HG02623 (cell line): ENCODE results near the gene ANGPTL3.
"Not testable (repeated sequence)": the region's sequence is repeated elsewhere in the genome, so short reads cannot be mapped to it uniquely, and the experiment has no call there.

Experiments used
- ATAC-seq: cut with Tn5 transposase; IDR thresholded peaks from one replicate; pipeline ENCODE4 v1.9.1; 2021; ENCODE audit warnings: moderate library complexity; ENCODE audit not compliant: unreplicated experiment

ANGPTL3 gene, protein sequence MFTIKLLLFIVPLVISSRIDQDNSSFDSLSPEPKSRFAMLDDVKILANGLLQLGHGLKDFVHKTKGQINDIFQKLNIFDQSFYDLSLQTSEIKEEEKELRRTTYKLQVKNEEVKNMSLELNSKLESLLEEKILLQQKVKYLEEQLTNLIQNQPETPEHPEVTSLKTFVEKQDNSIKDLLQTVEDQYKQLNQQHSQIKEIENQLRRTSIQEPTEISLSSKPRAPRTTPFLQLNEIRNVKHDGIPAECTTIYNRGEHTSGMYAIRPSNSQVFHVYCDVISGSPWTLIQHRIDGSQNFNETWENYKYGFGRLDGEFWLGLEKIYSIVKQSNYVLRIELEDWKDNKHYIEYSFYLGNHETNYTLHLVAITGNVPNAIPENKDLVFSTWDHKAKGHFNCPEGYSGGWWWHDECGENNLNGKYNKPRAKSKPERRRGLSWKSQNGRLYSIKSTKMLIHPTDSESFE

DNA sequence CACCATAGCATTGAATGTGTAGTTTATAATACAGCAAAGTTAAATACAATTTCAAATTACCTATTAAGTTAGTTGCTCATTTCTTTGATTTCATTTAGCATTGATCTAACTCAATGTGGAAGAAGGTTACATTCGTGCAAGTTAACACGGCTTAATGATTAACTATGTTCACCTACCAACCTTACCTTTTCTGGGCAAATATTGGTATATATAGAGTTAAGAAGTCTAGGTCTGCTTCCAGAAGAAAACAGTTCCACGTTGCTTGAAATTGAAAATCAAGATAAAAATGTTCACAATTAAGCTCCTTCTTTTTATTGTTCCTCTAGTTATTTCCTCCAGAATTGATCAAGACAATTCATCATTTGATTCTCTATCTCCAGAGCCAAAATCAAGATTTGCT lies at the start of gene ANGPTL3:
ANGPTL3 (plus strand) TSS at position 240 of the 400 bp plus-strand sequence; CDS start at position 287, 47 bp downstream.
- ATAC-seq: no peak

DNA sequence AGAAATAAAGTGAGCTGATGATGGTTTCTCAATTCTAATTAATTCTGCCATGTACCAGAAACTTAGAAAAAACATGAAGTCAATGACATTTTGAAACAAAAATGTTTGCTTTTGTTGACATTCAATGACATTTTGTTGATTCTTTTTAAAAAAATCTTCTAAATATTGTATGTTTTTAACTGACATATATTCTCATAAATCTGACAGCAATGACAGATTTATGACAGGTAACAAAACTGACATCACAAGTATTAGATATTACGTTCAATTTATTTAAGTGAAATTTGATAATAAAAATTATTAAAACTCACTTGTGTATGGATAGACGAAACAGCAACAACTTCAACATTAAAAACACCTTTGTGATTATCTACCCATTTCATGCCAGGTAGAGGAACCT lies 36.0 kb upstream of the ANGPTL3 start:
- ATAC-seq: no peak

DNA sequence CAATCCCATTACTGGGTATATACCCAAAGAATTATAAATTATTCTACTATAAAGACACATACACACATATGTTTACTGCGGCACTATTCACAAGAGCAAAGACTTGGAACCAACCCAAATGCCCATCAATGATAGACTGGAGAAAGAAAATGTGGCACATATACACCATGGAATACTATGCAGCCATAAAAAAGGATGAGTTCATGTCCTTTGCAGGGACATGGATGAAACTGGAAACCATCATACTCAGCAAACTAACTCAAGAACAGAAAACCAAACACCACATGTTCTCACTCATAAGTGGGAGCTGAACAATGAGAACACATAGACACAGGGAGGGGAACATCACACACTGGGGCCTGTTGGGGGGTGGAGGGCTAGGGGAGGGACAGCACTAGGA lies 30.1 kb upstream of the ANGPTL3 start:
- not testable (repeated sequence) for ATAC-seq

DNA sequence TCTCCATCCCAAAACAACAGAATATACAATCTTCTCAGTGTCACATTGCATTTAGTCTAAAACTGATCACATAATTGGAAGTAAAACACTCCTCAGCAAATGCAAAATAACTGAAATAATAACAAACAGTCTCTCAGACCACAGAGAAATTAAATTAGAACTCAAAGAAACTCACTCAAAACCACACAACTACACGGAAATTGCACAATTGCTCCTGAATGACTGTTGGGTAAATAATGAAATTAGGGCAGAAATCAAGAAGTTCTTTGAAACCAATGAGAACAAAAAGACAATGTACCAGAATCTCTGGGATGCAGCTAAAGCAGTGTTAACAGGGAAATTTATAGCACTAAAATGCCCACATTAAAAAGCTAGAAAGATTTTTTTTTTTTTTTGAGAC lies 29.4 kb upstream of the ANGPTL3 start:
- ATAC-seq: not testable (repeated sequence)

DNA sequence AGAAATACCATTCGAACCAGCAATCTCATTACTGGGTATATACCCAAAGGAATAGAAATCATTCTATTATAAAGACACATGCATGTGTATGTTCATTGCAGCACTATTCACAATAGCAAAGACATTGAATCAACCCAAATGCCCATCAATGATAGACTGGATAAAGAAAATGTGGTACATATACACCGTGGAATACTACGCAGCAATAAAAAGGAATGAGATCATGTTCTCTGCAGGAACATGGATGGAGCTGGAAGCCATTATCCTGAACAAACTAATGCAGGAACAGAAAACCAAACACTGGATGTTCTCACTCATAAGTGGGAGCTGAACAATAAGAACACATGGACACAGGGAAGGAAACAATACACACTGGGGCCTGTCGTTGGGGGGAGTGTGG lies 25.8 kb upstream of the ANGPTL3 start:
- not testable (repeated sequence) for ATAC-seq

DNA sequence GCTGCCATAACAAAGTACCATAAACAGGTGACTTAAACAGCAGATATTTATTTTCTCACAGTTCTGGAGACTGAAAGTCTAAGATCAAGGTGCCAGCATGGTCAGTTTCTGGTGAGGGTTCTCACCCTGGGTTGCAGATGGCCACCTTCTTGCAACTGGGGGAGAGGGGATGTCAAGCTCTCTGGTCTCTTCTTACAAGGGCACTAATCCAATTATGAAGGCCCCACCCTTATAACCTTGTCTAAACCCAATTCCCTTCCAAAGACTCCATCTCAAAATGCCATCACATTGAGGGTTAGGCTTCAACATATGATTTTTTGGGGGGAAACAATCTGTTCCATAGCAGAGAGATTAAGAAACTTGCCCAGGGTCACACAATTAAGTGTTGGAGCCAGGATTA lies 24.8 kb upstream of the ANGPTL3 start:
- ATAC-seq: no peak

DNA sequence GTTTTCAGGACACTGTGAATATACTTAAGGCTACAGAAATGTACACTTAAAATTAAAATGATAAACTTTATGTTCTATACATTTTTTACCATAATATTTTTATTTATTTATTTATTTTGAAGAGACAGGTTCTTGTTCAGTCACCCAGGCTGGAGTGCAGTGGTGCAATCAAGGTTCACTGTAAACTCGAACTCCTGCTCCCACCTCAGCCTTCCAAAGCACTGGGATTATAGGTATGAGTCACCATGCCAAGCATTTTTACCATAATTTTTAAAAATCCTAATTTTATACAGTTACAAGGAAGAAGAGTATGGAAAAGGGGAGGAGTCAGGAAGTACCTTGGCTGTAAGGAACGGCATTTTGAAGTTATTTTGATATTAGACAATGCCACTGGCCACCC lies 23.6 kb upstream of the ANGPTL3 start:
- ATAC-seq: no peak

DNA sequence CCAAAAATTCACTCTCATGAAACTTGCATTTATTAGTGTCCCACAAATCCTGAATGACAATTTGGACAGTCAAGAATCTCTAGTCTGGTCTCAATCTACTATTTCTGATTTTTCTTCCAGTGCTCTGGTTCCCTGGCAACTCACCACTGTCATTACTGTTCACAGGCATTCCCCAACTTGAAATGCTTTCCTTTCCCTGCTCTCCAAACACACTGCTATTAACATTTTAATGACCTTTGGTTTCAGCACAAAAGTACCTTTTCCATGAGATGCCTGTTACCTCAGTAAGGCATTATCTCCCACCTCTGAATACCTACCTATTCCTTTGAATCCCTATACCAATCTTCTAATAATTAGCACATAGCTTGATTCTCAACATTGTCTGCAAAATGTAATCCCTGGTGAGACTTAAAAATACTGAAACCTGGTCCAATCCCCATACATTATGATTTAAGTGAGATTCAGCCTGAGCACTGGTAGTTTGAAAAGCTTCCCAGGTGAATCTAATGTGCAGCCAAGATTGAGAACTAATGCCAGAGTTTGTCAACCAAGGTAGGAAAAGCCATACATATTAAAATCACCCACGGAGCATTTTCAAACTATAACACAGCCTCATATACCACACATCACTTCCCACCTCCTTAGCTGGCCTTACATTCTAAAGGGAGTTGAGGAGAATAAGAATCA lies 11.7 kb upstream of the ANGPTL3 start:
- ATAC-seq: no peak

DNA sequence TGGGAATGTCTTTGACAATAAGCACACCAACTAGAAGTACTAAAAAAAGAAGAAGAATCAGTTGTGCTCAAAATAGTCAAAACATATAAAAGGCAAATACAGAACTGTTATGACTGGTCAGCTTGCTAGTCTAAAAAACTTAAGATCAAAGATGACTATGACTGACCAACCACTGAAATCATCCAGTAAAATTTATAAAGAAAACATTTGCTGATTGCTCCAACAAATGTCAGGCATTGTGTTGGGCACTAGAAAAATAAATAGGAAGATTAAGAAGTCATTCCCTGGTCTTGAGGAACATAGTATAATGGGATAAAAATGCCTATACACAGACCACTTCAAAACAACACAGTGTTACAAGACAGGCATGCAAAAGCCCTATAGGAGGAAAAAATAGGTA lies 9.3 kb upstream of the ANGPTL3 start:
- ATAC-seq: no peak

DNA sequence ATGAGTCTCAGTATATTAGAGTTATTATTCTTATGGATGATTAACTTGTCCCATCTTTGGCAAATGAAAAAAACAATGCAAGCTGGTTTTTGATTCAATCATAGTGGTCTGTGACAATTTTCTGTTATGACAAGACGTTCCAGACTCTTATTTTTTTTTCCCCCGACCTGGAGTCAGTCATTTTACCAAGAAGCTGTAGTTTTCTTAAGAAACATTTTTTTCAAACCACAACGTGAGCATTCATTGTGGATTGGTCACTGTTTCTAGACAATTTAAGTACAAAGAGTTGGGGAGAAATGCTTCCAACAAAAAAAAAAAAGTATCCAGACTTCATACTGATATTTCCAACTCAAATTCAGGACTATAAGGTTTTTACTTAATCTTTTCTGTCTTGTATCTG lies 8.0 kb upstream of the ANGPTL3 start:
- ATAC-seq: no peak

DNA sequence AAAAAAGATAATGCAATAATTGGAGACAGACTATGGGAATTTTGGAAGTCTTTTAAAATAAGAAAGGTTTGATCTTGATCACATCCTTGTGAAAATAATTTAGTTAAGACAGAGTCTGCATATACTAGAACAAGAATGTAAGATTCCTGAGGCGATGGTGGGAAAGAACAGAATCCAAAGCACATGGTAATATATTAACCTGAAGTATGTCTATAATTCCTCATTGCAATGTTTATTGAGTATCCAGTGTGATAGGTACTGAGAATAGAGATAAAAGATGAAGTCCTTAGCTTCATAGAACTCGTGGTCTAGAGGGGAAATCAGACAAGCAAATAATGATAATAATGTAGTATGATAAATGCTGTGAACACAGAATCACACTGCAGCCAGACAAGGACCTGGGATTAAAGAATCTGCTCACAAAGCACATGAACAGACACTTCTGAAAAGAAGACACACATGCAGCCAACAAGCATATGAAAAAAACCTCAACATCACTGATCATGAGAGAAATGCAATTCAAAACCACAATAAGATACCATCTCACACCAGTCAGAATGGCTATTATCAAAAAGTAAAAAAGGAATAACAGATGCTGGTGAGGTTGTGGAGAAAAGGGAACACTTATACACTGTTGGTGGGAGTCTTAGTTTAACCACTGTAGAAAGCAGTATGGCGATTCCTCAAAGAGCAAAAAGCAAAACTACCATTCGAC lies 6.9 kb upstream of the ANGPTL3 start:
- ATAC-seq: no peak

DNA sequence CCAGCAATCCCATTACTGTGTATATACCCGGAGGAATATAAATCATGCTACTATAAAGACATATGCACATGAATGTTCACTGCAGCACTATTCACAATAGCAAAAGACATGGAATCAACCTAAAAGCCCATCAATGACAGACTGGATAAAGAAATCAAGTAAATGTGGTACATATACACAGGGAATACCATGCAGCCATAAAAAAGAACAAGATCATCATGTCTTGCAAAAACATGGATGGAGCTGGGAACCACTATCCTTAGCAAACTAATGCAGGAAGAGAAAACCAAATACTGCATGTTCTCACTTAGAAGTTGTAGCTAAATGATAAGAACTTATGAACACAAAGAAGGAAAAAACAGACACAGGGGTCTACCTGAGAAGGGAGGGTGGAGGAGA lies 6.4 kb upstream of the ANGPTL3 start:
- ATAC-seq: no peak

DNA sequence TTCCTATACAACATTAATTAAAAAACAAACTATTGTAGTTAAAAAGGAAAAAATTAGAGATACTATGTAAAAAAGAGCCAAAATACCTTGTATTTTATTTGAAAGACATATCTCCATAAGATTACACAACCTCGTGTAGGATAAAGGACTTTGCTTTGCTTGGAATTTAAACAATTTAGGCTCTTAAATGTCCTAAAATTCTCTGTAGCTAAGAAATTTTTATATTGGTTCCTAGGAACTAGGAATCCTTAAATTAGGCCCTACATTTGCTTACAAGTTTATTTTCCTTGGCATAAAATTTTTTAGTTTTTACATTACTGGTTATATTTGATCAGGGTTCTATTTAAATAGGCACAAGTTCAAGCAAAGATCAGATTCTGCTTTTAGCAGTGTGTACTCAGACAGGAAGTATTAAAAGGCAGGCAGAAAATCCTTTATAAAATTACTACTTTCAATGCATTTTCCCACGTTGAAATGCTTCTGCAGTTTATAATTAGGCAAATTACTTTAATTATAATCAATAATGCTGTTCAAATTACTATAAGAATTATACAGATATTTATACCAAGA lies 3.4 kb upstream of the ANGPTL3 start:
- no peak for ATAC-seq

DNA sequence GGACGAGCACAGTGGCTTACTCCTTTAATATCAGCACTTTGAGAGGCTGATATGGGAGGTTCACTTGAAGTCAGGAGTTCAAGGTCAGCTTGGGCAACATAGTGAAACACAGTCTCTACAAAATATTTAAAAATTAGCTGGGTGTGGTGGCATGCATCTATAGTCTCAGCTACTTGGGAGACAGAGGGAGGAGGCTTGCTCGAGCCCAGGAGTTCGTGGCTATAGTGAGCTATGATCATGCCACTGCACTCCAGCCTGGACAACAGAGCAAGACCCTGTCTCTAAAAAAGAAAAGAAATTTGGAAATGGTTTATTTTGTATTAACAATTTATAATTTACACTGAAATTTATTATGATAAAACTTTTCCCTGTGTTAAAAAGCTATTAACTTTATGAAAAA lies 1.7 kb upstream of the ANGPTL3 start:
- ATAC-seq: no peak

DNA sequence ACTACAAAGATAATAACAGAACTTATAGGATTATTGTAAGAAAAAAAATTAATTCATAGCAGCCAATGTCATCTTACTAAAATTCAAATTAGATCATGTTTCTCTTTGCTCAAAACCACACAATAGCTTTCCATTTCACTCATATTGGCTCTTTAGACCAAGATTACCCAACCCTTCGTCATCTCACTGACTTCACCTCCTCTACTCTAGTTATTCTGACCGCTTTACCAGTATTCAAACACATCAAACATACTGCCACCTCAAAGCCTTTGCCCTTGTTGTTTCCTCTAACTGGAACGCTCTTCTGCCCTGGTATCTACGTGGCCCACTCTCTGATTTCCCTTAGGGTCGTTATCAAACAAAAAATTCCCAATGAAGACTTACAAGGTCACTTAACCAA lies 1.7 kb downstream of the ANGPTL3 start:
- ATAC-seq: no peak

DNA sequence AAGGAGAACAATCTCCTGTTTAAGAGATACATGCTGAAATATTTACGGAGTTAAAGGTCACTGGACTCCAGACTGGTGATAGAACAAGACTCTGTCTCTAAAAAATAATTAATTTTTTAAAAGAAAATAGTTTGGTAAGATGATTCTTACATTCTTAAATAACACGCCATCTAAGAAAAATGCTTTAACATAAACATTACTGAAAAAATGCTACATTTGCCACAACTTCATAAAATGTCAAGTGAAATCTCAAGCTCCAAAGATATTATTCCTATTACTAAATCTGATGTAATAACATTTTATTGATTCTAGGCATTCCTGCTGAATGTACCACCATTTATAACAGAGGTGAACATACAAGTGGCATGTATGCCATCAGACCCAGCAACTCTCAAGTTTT lies 4.1 kb downstream of the ANGPTL3 start:
- ATAC-seq: no peak

DNA sequence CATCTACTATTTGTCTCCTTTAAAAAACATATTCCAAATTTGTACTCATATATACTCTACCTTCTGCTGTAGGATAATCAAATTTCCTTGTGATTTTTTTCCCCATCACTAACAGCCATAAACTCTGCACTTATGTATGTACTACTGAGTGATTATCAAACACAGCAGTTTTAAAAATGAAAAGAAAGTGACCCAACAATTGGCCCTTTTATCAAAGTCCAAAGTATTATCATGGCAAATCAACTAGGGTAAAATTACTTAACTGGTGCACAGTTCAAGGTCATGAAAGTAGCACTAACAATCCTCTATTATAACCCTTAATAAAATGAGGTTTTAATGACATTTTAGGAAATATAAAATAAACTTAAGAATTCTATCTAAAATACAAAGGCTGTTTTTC lies 11.6 kb downstream of the ANGPTL3 start:
- no peak for ATAC-seq

DNA sequence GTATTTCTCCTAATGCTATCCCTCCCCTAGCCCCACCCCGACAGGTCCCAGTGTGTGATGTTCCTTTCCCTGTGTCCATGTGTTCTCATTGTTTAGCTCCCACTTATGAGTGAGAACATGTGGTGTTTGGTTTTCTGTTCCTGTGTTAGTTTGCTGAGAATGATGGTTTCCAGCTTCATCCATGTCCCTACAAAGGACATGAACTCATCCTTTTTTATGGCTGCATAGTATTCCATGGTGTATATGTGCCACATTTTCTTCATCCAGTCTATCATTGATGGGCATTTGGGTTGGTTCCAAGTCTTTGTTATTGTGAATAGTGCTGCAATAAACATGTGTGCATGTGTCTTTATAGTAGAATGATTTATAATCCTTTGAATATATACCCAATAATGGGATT lies 13.3 kb downstream of the ANGPTL3 start:
- ATAC-seq: not testable (repeated sequence)

DNA sequence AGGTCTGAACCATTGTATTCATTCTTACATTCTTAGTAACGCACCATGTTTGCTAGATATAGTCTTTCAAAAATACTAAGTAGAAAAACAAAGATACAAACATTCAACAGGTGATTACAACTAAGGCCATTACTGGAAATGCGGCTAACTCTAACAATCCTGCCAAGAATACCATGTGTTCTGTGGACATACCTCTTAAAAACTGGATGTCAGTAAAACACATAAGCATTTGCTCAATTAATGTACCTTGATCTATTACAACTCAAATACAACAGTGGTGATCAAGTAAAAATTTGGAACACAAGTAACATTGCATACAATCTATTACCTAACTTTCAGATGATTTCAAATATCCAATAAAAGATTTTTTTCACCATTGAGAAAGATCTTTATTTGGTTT lies 15.4 kb downstream of the ANGPTL3 start:
- ATAC-seq: no peak

DNA sequence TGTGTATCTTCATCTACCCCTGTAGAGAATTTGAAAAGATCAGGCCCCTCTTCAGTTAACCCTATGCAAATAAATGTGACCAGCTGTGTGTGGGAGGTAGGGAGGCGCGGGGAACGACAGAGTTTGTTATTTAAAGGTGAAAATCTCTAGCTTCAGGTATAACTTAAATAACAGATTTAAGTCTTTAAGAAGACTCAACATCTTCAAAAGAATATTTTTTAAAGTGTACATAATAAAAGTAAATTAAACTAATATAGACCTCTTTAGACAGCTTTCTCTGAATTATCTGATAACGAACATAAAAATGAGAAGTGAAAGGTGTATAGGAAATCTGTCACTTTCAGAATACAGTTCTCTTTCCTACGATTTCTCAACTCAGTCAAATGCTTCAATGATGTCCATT lies 16.0 kb downstream of the ANGPTL3 start:
- peak; percentile 91 for ATAC-seq

DNA sequence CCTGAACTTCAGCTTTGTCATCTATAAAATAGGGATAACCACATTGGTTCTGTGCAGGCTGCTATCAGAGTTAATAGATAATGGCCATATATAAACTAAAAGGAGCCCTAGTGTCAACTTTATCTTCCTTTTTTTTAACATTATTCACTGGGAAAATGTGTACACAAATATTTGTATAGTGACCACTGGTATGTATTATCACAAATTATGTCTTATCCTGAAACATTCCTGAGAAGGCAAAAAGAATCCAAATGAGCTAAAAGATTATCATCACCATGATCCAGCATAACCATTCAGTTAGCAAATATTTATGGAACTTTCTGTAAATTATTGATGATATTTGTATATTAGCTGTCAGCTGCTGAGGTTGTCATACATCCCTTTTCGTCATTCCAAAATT lies 16.6 kb downstream of the ANGPTL3 start:
- no peak for ATAC-seq
